ENCODE results near the gene WBP1.

WBP1 gene

GRCh38 chr2:74499940-74500577 lies 41.8 kb downstream of the WBP1 start:
- H3K27me3 Mint-ChIP-seq (ENCODE audit: low read depth, poor library complexity): peaks cover 100% of the 10 kb centered on the region
- peaks cover 71% of the 10 kb centered on the region for H3K4me1 Mint-ChIP-seq
- no peak for TF ChIP-seq CTCF (IDR thresholded peaks at IDR 0.05)
- H3K4me3 Mint-ChIP-seq: peak overlapping the region; percentile 89
- no peaks in the 10 kb centered on the region for H3K9me3 Mint-ChIP-seq
- H3K36me3 Mint-ChIP-seq (ENCODE audit: low read depth): peaks cover 20% of the 10 kb centered on the region
- no peak for DNase-seq
- no peak overlapping the region for H3K27ac Mint-ChIP-seq

GRCh38 chr2:74500578-74500946 lies 42.3 kb downstream of the WBP1 start:
- Mint-ChIP-seq H3K4me3 (peak overlapping the region; percentile 89), H3K36me3 (ENCODE audit: low read depth) (peaks cover 25% of the 10 kb centered on the region), H3K27me3 (ENCODE audit: low read depth, poor library complexity) (peaks cover 100% of the 10 kb centered on the region), H3K4me1 (peaks cover 76% of the 10 kb centered on the region), H3K27ac (no peak overlapping the region), H3K9me3 (no peaks in the 10 kb centered on the region)
- TF ChIP-seq CTCF (IDR thresholded peaks at IDR 0.05): no peak
- no peak for DNase-seq

- peaks cover 100% of the 10 kb centered on the region for H3K27me3 Mint-ChIP-seq (ENCODE audit: low read depth, poor library complexity)
- peak; percentile 38 for DNase-seq
- no peak for TF ChIP-seq CTCF (IDR thresholded peaks at IDR 0.05)
- peaks cover 25% of the 10 kb centered on the region for H3K36me3 Mint-ChIP-seq (ENCODE audit: low read depth)
- peak overlapping the region; percentile 77 for H3K27ac Mint-ChIP-seq
- peak overlapping the region; percentile 89 for H3K4me3 Mint-ChIP-seq
- H3K4me1 Mint-ChIP-seq: peaks cover 83% of the 10 kb centered on the region
- H3K9me3 Mint-ChIP-seq: no peaks in the 10 kb centered on the region
These were observed 43.3 kb downstream of the WBP1 start for GRCh38 chr2:74501335-74502071.

- H3K4me3 Mint-ChIP-seq: peak overlapping the region; percentile 89
- H3K27me3 Mint-ChIP-seq (ENCODE audit: low read depth, poor library complexity): peaks cover 100% of the 10 kb centered on the region
- peak overlapping the region; percentile 61 for H3K27ac Mint-ChIP-seq
- H3K4me1 Mint-ChIP-seq: peaks cover 90% of the 10 kb centered on the region
- DNase-seq: peak; percentile 45
- no peaks in the 10 kb centered on the region for H3K9me3 Mint-ChIP-seq
- peaks cover 30% of the 10 kb centered on the region for H3K36me3 Mint-ChIP-seq (ENCODE audit: low read depth)
- TF ChIP-seq CTCF (IDR thresholded peaks at IDR 0.05): no peak
These were observed 44.0 kb downstream of the WBP1 start for GRCh38 chr2:74502147-74502719.

GRCh38 chr2:74502720-74503505 lies 44.7 kb downstream of the WBP1 start:
- H3K27me3 Mint-ChIP-seq (ENCODE audit: low read depth, poor library complexity): peaks cover 100% of the 10 kb centered on the region
- peaks cover 30% of the 10 kb centered on the region for H3K36me3 Mint-ChIP-seq (ENCODE audit: low read depth)
- H3K27ac Mint-ChIP-seq: no peak overlapping the region
- H3K4me3 Mint-ChIP-seq: peak overlapping the region; percentile 89
- peaks cover 87% of the 10 kb centered on the region for H3K4me1 Mint-ChIP-seq
- no peak for TF ChIP-seq CTCF (IDR thresholded peaks at IDR 0.05)
- H3K9me3 Mint-ChIP-seq: no peaks in the 10 kb centered on the region
- peak; percentile 64 for DNase-seq

All from nephron progenitor cell (in vitro differentiated cells).